GM12891 (cell line): ENCODE results near the gene CNTN4.

Experiments used
- POLR2A ChIP-seq: IDR thresholded peaks from 2 replicates; pipeline ENCODE4 v1.6.1; 2011; ENCODE audit warnings: low read depth, low read length, control low read depth
- POLR2AphosphoS5 ChIP-seq: IDR thresholded peaks from 2 replicates; pipeline ENCODE4 v1.6.1; 2011; ENCODE audit warnings: low read depth, low read length, control low read depth
- POU2F2 ChIP-seq: IDR thresholded peaks from 2 replicates; pipeline ENCODE4 v1.6.1; 2011; ENCODE audit warnings: low read depth, mild to moderate bottlenecking, control low read depth, low read length, moderate library complexity
- TAF1 ChIP-seq: IDR thresholded peaks from 2 replicates; pipeline ENCODE4 v1.6.1; 2011; ENCODE audit warnings: low read depth, low read length, control low read depth

GRCh38 chr3:2731843-2732242 lies 633.2 kb downstream of the CNTN4 start:
- TF ChIP-seq POLR2AphosphoS5 = no peak
- no peak for TF ChIP-seq POLR2A
- TF ChIP-seq TAF1 = no peak
- no peak for TF ChIP-seq POU2F2
